Thyroid gland (tissue), 4 donors: ENCODE measurements around the gene AGPAT2.

ENCODE experiments used
- CTCF ChIP-seq, 6 experiments: fragments of 200-600 bp in 3 of 6; fragments of 450-650 bp in 3 of 6; sonication (generic) in 3 of 6; IDR thresholded peaks; one replicate each; pipeline ENCODE4 v1.5.1; 2016 to 2019; ENCODE audit warnings: antibody characterized with exemption in 6 of 6, mild to moderate bottlenecking in 2 of 6, inconsistent platforms in 1 of 6, moderate library complexity in 1 of 6
- POLR2A ChIP-seq, 2 donors: fragments of 450-650 bp; IDR thresholded peaks; one replicate each; pipeline ENCODE4 v1.6.1; 2017; ENCODE audit warnings: antibody characterized with exemption in 2 of 2, mild to moderate bottlenecking in 2 of 2, moderate library complexity in 1 of 2

GRCh38 chr9:136700304-136700703 lies 13.0 kb upstream of the AGPAT2 start:
- TF ChIP-seq CTCF (IDR thresholded peaks at IDR 0.05) = no peak
- TF ChIP-seq POLR2A (IDR thresholded peaks at IDR 0.05) = no peak
